Activated CD4-positive, alpha-beta T cell treated with anti-CD3 and anti-CD28 coated beads for 4 hours (primary cell): ENCODE data around the gene FLT1.

Source experiments
- DNase-seq, 2 donors: peaks; one replicate each; pipeline ENCODE4 v3.0.0-alpha.2; 2020

The FLT1 gene

DNA sequence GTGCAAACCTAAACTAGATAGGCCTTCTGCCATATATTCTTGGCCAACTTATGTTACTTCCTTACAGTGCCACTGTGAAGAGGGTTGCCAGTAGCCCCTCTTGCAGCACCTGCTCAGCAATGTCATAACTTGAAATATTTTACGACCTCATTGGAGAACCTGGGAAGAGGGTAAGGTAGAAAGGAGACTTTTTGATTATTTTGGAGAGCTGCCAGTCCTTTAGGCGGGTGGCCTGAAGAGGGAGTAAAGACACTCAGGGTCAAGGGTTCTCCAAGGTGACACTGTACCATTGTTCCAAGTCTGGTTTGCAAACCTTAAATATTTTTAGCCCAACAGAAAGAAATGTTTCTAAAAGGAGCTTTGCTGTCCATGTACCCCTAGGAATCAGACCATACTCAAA, 118.3 kb downstream of the FLT1 start:
- DNase-seq = no peak

GRCh38 chr13:28375250-28375930, 119.5 kb downstream of the FLT1 start:
- DNase-seq = no peak

DNA sequence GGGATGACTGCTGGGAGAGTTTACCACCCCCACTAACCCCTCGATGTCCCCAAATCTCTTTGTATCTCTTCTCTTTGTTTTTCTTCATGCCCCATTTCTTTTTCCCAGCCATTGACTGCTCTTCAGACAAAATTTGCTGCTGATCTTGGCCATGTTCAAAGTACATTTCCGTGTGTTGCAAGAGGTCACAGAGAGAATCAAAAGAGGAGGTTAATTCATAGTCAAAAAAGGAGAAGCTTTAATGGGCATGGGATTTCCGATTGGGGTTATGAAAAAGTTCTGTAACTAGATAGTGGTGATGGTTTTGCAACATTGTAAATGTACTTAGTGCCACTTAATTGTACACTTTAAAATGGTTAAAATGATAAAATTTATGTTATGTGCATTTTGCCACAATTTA, 121.1 kb downstream of the FLT1 start:
- no peak for DNase-seq

DNA sequence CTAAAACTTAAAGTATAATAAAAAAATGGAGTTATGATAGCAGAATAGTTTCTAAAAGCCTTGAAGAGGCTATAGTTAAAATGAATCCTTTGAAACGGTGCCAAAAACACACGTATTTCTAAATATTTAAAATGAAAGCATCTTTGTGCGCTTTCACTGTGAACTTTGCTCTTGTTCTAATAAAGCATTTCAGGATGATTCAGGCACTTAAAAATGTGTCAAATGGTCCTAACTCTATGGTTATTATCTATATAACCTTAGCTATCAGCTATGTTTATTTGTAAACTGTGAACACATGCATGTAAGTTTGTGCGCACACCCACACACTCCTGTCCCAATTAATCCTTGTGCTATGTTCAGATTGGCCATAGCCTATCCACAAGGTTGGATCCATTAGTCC, 124.5 kb downstream of the FLT1 start:
- no peak for DNase-seq

DNA sequence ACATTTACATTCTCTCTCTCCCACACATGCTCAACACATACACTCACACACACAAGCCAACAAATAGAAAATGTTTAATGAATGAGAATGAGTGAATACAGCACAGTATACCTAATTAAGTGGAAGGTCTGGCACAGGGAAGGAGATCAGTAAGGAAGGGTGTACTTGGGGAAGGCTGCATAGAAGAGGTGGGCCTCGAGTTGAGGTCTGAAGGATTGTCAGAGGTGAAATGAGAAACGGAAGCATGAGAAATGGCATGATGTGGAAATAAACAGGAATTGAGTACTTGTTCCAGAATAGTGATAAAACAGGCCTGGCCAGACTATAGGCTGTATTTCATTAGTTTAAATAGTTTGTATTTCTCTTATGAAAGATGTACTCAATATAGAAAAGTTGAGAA, 136.2 kb downstream of the FLT1 start:
- no peak for DNase-seq

GRCh38 chr13:28357911-28358433, 137.0 kb downstream of the FLT1 start:
- DNase-seq = no peak

- no peak for DNase-seq
Observed at GRCh38 chr13:28357247-28357825, 137.6 kb downstream of the FLT1 start.

DNA sequence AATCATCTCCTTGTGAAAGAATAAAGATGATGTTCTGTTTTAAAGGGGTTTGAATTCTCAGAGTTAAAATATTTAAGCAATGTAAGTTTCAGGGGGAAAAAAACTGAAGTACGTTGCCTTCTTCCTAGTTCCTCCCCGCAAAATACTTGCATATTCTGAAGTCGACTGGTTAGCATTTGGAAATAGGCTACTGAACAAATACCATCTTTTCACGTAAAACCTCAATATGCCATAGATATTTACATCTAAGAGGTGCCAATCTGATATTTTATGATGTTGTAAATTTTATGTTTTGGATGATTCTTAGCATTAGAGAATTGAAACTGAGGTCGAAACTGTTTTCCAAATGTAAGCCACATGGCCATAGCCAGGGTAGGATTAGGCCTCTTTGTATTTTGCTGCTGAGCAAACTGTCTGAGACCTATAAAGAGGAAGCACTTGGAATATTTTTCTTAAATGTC, 138.3 kb downstream of the FLT1 start:
- no peak for DNase-seq

DNA sequence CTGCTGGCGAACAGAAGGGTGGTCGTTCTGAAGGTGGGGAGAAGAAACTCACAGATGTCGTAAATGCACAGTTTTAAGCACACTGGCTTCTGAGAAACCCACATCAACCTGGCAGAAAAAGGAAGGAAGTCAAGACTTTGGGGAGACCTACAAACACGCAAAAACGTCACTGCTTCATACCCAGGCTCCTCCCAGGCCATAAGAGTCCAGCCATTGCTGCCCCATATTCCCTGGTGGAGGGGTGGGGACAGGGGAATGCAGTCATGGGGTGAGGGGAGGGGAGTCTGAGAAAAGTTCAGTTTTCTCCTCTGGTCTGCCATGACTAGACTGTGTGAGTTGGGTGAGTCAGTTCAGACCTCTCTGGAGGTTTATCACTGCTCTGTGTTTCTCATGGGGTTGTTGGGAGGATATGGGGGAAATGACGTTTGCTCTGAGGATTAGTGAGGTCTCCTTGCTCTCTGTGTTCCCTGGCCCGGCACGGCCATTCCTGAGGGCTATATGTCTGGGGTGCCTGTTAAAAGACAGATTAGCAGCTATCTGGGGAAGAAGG, 139.0 kb downstream of the FLT1 start:
- no peak for DNase-seq

DNA sequence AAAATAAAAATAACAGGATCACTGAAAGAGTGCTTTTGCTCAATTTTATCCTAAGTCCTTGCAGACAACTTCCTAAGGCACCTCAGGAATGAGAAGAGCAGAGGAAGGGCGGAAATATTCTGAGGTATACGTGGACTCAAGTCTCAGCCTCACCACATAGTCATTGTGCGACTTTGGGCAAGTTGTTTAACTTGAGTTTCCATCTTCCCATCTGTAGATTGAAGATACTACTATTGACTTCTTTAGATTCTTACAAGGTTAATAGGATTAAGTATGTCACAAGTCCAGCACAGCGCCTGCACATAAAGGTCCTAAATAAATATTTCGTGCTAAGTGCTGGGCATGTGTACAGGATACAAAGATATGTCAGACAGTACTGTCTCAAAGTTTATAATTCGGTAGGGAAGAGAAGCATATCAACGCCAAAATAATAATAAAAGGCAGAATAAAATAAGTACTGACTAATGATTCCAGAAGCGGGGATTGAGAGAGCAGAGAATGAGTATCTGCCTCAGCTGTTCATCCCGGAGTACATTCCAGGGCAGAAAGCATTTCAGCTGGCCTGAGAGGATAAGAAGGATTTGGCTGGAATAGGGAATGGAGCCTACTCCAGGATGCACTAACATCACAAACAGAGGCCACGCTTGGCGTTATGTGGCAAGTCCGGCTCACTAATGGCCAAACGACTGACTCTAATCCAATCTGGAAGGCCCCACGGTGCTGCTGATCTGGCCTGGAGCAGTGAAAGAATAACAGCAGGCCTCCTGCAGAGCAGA, 139.7 kb downstream of the FLT1 start:
- no peak for DNase-seq

- no peak for DNase-seq
Observed at GRCh38 chr13:28353679-28354078, 141.2 kb downstream of the FLT1 start.

GRCh38 chr13:28349907-28350654, 144.8 kb downstream of the FLT1 start:
- no peak for DNase-seq

GRCh38 chr13:28349371-28349770, 145.6 kb downstream of the FLT1 start:
- DNase-seq = no peak

GRCh38 chr13:28347456-28348371, 147.2 kb downstream of the FLT1 start:
- no peak for DNase-seq

DNA sequence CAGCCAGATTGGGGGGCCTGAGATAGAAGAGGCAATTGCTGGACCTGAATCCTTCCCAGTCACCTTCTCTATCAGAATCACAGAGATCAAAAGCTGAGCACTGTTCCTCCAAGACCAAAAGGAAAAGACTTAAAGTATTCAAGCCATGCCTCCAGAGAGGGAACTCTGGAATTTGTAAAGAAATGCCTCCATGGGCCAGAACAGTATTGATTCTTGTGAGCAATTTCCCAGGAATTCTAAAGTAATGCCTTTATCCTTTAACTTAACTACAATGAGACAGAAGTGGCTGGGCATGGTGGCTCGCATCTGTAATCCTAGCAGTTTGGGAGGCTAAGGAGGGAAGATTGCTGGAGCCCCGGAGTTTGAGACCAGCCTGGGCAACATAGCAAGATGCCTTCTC, 148.8 kb downstream of the FLT1 start:
- DNase-seq = no peak

GRCh38 chr13:28344163-28344562, 150.8 kb downstream of the FLT1 start:
- DNase-seq = no peak

GRCh38 chr13:28342251-28342650, 152.7 kb downstream of the FLT1 start:
- DNase-seq = no peak

GRCh38 chr13:28340272-28340793, 154.6 kb downstream of the FLT1 start:
- DNase-seq = no peak

- DNase-seq = no peak
Observed at GRCh38 chr13:28339419-28339818, 155.5 kb downstream of the FLT1 start.

DNA sequence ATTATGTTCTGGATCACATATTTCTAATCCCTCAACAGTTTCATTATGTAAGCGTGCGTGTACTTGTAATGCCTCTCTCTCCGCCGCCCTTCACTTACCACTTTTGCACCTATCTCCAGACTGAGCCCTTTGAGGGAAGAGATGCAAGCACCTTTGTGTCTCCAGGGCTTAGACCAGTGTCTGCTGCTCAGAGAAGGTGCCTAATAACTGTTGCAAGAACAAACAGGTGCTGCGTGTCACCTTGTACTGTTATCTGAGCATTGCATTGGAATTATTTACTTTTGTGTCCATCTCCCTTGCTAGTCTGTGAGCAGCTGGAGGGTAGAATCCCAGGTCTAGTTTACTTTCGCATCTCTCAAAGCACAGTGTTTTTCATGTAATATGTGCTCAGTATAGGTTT, 156.2 kb downstream of the FLT1 start:
- no peak for DNase-seq

- no peak for DNase-seq
Observed at GRCh38 chr13:28338006-28338574, 156.8 kb downstream of the FLT1 start.
